GM12878 (cell line): ENCODE data around the gene TTC31. TPM values are rescaled to one million over a fixed set of nuclear protein-coding genes. Genes with fewer than 3 reads are reported as not detected.

Experiments
- BCL11A ChIP-seq: IDR thresholded peaks from 2 replicates; pipeline ENCODE4 v1.6.1; 2011; ENCODE audit warnings: low read depth, low read length
- CREM ChIP-seq: IDR thresholded peaks from 2 replicates; pipeline ENCODE4 v1.6.1; 2014; ENCODE audit warnings: antibody characterized with exemption, low read depth
- CTCF ChIP-seq, 3 experiments: IDR thresholded peaks in 2 of 3; conservative IDR thresholded peaks in 1 of 3; 2 replicates each; pipeline ENCODE4 v1.5.1; 2011; ENCODE audit warnings: low read depth in 3 of 3, low read length in 3 of 3, mild to moderate bottlenecking in 3 of 3, control low read depth in 2 of 3, moderate library complexity in 2 of 3, inconsistent platforms in 1 of 3, mixed read lengths in 1 of 3; ENCODE audit not compliant: control insufficient read depth in 2 of 3, insufficient read depth in 1 of 3; ENCODE audit errors: extremely low read depth in 1 of 3
- E2F8 ChIP-seq: fragments of 450-650 bp; IDR thresholded peaks from 2 replicates; pipeline ENCODE4 v1.6.1; 2018; ENCODE audit warnings: mild to moderate bottlenecking, low read depth, moderate library complexity; ENCODE audit not compliant: partially characterized antibody
- ETV6 ChIP-seq, 2 experiments: fragments of 450-650 bp in 1 of 2; IDR thresholded peaks in 1 of 2; conservative IDR thresholded peaks in 1 of 2; 2 replicates each; pipeline ENCODE4 v1.6.1; 2014; ENCODE audit warnings: antibody characterized with exemption in 1 of 2, borderline replicate concordance in 1 of 2, low read depth in 1 of 2, mild to moderate bottlenecking in 1 of 2, moderate library complexity in 1 of 2
- GATAD2B ChIP-seq: fragments of 450-650 bp; conservative IDR thresholded peaks from 2 replicates; pipeline ENCODE4 v1.6.1; 2017; ENCODE audit warnings: low read depth, mild to moderate bottlenecking, moderate library complexity
- HDAC2 ChIP-seq: fragments of 200-600 bp; sonication (generic); IDR thresholded peaks from 2 replicates; pipeline ENCODE4 v1.6.1; 2017
- JUND ChIP-seq: IDR thresholded peaks from 2 replicates; pipeline ENCODE4 v1.6.1; 2012; ENCODE audit warnings: low read depth, mild to moderate bottlenecking, low read length, improper control_type of control experiment, moderate library complexity
- NFXL1 ChIP-seq: fragments of 450-650 bp; IDR thresholded peaks from 2 replicates; pipeline ENCODE4 v1.6.1; 2017; ENCODE audit warnings: antibody characterized with exemption, mild to moderate bottlenecking, borderline replicate concordance
- NFYA ChIP-seq: IDR thresholded peaks from 2 replicates; pipeline ENCODE4 v1.6.1; 2011; ENCODE audit warnings: low read depth, mild to moderate bottlenecking, low read length, improper control_type of control experiment, borderline replicate concordance
- POLR2A ChIP-seq: IDR thresholded peaks from 2 replicates; pipeline ENCODE4 v1.6.1; 2011; ENCODE audit warnings: low read depth, mild to moderate bottlenecking, low read length
- PRDM15 ChIP-seq: fragments of 450-650 bp; formaldehyde crosslinking; IDR thresholded peaks from 2 replicates; pipeline ENCODE4 v1.4.0; 2020; ENCODE audit warnings: mild to moderate bottlenecking, moderate library complexity
- RBBP5 ChIP-seq: fragments of 200-600 bp; sonication (generic); conservative IDR thresholded peaks from 2 replicates; pipeline ENCODE4 v1.6.1; 2016
- SMARCA5 ChIP-seq: fragments of 450-650 bp; IDR thresholded peaks from 2 replicates; pipeline ENCODE4 v1.6.1; 2017; ENCODE audit warnings: mild to moderate bottlenecking
- TCF7 ChIP-seq: IDR thresholded peaks from 2 replicates; pipeline ENCODE4 v1.6.1; 2014; ENCODE audit warnings: antibody characterized with exemption, borderline replicate concordance
- ZBED1 ChIP-seq: IDR thresholded peaks from 2 replicates; pipeline ENCODE4 v1.6.1; 2016; ENCODE audit warnings: borderline replicate concordance
- ZBTB33 ChIP-seq: fragments of 450-650 bp; IDR thresholded peaks from 2 replicates; pipeline ENCODE4 v1.6.1; 2017; ENCODE audit warnings: mild to moderate bottlenecking
- ZNF207 ChIP-seq: fragments of 450-650 bp; IDR thresholded peaks from 2 replicates; pipeline ENCODE4 v1.6.1; 2014; ENCODE audit warnings: antibody characterized with exemption, mild to moderate bottlenecking, borderline replicate concordance
- polyA plus RNA-seq, 11 experiments: library from polyadenylated mRNA; depleted of rRNA in 4 of 11; unstranded in 6 of 11; stranded (reverse) in 5 of 11; fragments of >200 nt; fragmentation: Nextera tagmentation in 4 of 11; fragmentation: Illumina TruSeq in 1 of 11; extraction: Ambion mirVana in 4 of 11; extraction: Trizol in 1 of 11; gene quantifications; 1 replicate in 1 of 11; 2 replicates in 10 of 11; pipeline versions ENCODE4 v1.2.1 to v1.2.3, GENCODE V29; 2011 to 2016; ENCODE audit warnings: inconsistent platforms in 2 of 11, missing spikeins in 2 of 11, low read depth in 1 of 11
- total RNA-seq, 4 experiments: library from RNA; depleted of rRNA in 3 of 4; stranded (reverse); fragments of >200 nt in 3 of 4; fragmentation: Illumina TruSeq in 1 of 4; extraction: Trizol in 1 of 4; gene quantifications; 2 replicates each; pipeline versions ENCODE4 v1.2.1 to v1.2.3, GENCODE V29; 2013 to 2021

Gene TTC31
- total and polyA plus RNA-seq, 10 of the 15 experiments (the other 5 are each of a cell fraction or from before 2014, with no cell fraction given), result 6.5 to 34.9 (median 25.9) TPM

- TF ChIP-seq ZBTB33 (no peak), RBBP5 (peak; percentile 68; the same call in 1 of the 2 replicates), E2F8 (peak; percentile 54), ZNF207 (no peak), GATAD2B (0 out of 2 replicates have a peak, but pooled peaks have one; percentile 43), POLR2A (peak; percentile 83), ETV6 (conservative IDR thresholded peaks at IDR 0.05 in 1 of 2, IDR thresholded peaks at IDR 0.05 in 1 of 2; ENCODE audit: borderline replicate concordance in 1 of 2, low read depth in 1 of 2) (0 out of 4 replicates have a peak, but pooled peaks of 1 of the 2 experiments have one; percentile 18), JUND (no peak), SMARCA5 (peak; percentile 90; the same call in 1 of the 2 replicates), TCF7 (peak; percentile 45; the same call in 1 of the 2 replicates), NFXL1 (no peak), CTCF (IDR thresholded peaks at IDR 0.05 in 2 of 3, conservative IDR thresholded peaks at IDR 0.05 in 1 of 3; ENCODE audit: control insufficient read depth in 2 of 3, extremely low read depth in 1 of 3, insufficient read depth in 1 of 3, low read depth in 3 of 3, low read length in 3 of 3) (peak; percentile 93 to 97 (median 97)), BCL11A (no peak), NFYA (no peak), CREM (peak; percentile 67), PRDM15 (CRISPR knock-in tag) (no peak), HDAC2 (peak; percentile 97; the same call in 1 of the 2 replicates), ZBED1 (no peak)
These were observed at the start of gene TTC31, which contains the start of gene CCDC142 (continued) for GRCh38 chr2:74482801-74483674.
